Tibial nerve (tissue), 4 donors: ENCODE measurements around the gene ZPR1. TPM values are rescaled to one million over a fixed set of nuclear protein-coding genes. Genes with fewer than 3 reads are reported as not detected.
A peak's percentile ranks its signal among the peaks of the same experiment; 100 is the strongest.
"Not testable (repeated sequence)": the region's sequence is repeated elsewhere in the genome, so short reads cannot be mapped to it uniquely, and the experiment has no call there.

Experiments
- DNase-seq, 2 donors: peaks; one replicate each; pipeline ENCODE4 v3.0.0-alpha.2; 2019; ENCODE audit warnings: low spot score in 2 of 2
- H3K27ac ChIP-seq, 4 donors: fragments of 200-600 bp; sonication (generic) in 3 of 4; one replicate each; pipeline ENCODE4 v1.5.1; 2017 to 2019; ENCODE audit warnings: mild to moderate bottlenecking in 1 of 4
- H3K27me3 ChIP-seq, 2 donors: fragments of 200-600 bp; sonication (generic) in 1 of 2; one replicate each; pipeline versions ENCODE4 v1.5.1 to v1.6.0; 2017 to 2019
- H3K36me3 ChIP-seq, 3 donors: fragments of 200-600 bp; sonication (generic); one replicate each; pipeline ENCODE4 v1.5.1; 2018 to 2019
- H3K4me1 ChIP-seq, 4 donors: fragments of 200-600 bp; sonication (generic) in 3 of 4; one replicate each; pipeline ENCODE4 v1.5.1; 2017 to 2019
- H3K4me3 ChIP-seq, 4 donors: fragments of 200-600 bp; sonication (generic) in 3 of 4; one replicate each; pipeline ENCODE4 v1.5.1; 2017 to 2019; ENCODE audit warnings: mild to moderate bottlenecking in 1 of 4, moderate library complexity in 1 of 4
- H3K9me3 ChIP-seq, 4 donors: fragments of 200-600 bp; sonication (generic) in 3 of 4; one replicate each; pipeline ENCODE4 v1.5.1; 2017 to 2019
- EP300 ChIP-seq, 2 donors: sonication (generic); formaldehyde crosslinking; IDR thresholded peaks; one replicate each; pipeline ENCODE4 v1.6.1; 2017; ENCODE audit warnings: antibody characterized with exemption in 2 of 2, mild to moderate bottlenecking in 1 of 2
- POLR2A ChIP-seq, 2 donors: fragments of 450-650 bp; IDR thresholded peaks; one replicate each; pipeline ENCODE4 v1.6.1; 2017; ENCODE audit warnings: antibody characterized with exemption in 2 of 2, mild to moderate bottlenecking in 2 of 2, moderate library complexity in 2 of 2
- WGBS, 2 donors: methylation state at CpG; one replicate each; pipeline ENCODE4 v1.1.5; 2018; 5-methylcytosine and 5-hydroxymethylcytosine counted together
- total RNA-seq, 4 donors: library from RNA; depleted of rRNA; stranded (reverse); fragments of >200 nt; gene quantifications; one replicate each; pipeline ENCODE4 v1.1.0, GENCODE V29; 2016
- TF ChIP-seq, protein P1 (sequence below), 5 experiments: fragments of 200-600 bp in 3 of 5; fragments of 450-650 bp in 2 of 5; sonication (generic) in 3 of 5; IDR thresholded peaks; one replicate each; pipeline ENCODE4 v1.5.1; 2016 to 2019; ENCODE audit warnings: antibody characterized with exemption in 5 of 5, mild to moderate bottlenecking in 3 of 5, moderate library complexity in 2 of 5

The ZPR1 gene, protein sequence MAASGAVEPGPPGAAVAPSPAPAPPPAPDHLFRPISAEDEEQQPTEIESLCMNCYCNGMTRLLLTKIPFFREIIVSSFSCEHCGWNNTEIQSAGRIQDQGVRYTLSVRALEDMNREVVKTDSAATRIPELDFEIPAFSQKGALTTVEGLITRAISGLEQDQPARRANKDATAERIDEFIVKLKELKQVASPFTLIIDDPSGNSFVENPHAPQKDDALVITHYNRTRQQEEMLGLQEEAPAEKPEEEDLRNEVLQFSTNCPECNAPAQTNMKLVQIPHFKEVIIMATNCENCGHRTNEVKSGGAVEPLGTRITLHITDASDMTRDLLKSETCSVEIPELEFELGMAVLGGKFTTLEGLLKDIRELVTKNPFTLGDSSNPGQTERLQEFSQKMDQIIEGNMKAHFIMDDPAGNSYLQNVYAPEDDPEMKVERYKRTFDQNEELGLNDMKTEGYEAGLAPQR
- total RNA-seq = 10 to 100 TPM; 11.4 to 28.5 (median 23.8) TPM

DNA sequence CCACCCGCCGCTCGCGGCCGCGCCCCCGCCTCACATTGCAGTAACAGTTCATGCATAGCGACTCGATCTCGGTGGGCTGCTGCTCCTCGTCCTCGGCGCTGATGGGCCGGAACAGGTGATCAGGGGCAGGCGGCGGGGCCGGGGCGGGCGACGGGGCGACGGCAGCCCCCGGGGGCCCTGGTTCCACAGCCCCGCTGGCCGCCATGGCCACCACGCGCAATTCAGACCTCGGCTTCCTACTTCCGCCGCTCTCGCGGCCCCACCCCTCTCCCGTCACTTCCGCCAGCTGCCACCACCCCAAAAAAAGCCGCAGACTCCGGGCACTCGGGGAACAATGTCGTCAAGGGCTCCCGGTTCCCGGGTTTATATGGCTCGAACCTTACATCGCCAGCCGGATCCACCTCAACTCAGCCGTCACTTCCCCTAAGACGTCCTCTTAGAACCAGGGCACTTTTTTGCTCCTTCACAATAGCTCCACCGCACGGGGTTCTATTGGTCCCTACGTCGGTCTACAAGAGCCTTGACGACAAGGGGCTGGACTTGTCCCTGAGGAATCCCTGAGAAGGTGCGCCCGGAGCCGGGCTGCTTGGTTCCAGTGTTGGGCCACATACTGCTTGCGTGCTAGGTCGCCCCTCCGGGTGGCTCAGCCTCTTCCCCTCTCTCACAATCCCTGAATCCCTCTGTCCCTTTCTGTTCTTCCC is at the start of gene ZPR1:
TSS of gene ZPR1 (minus strand) at position 238 of the 701 bp plus-strand sequence. CDS start at position 205, 33 bp downstream.
- Histone ChIP-seq H3K4me1 (peaks cover 0 to 32% (median 16%) of the 10 kb centered on the region in 4 donors), H3K4me3 (peak within 1 kb of the TSS; percentile 67 to 99 (median 92)), H3K9me3 (no peaks in the 10 kb centered on the region), H3K27me3 (no peaks in the 10 kb centered on the region), H3K36me3 (peaks cover 8 to 38% (median 22%) of the 10 kb centered on the region in 3 donors), H3K27ac (peak within 1 kb of the TSS; percentile 55 to 91 (median 82))
- TF ChIP-seq EP300 (IDR thresholded peaks at IDR 0.05) (peak; percentile 66 to 73), POLR2A (IDR thresholded peaks at IDR 0.05) (peak in 1 of 2 donors; percentile 51)
- TF ChIP-seq, protein P1, sequence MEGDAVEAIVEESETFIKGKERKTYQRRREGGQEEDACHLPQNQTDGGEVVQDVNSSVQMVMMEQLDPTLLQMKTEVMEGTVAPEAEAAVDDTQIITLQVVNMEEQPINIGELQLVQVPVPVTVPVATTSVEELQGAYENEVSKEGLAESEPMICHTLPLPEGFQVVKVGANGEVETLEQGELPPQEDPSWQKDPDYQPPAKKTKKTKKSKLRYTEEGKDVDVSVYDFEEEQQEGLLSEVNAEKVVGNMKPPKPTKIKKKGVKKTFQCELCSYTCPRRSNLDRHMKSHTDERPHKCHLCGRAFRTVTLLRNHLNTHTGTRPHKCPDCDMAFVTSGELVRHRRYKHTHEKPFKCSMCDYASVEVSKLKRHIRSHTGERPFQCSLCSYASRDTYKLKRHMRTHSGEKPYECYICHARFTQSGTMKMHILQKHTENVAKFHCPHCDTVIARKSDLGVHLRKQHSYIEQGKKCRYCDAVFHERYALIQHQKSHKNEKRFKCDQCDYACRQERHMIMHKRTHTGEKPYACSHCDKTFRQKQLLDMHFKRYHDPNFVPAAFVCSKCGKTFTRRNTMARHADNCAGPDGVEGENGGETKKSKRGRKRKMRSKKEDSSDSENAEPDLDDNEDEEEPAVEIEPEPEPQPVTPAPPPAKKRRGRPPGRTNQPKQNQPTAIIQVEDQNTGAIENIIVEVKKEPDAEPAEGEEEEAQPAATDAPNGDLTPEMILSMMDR (IDR thresholded peaks at IDR 0.05) = peak in 2 of 5 experiments; percentile 45 to 52
- peak; percentile 58 to 73 for DNase-seq
- WGBS, 2 donors = 0% methylated on average over 36 to 40 of the region's 56 CpGs

DNA sequence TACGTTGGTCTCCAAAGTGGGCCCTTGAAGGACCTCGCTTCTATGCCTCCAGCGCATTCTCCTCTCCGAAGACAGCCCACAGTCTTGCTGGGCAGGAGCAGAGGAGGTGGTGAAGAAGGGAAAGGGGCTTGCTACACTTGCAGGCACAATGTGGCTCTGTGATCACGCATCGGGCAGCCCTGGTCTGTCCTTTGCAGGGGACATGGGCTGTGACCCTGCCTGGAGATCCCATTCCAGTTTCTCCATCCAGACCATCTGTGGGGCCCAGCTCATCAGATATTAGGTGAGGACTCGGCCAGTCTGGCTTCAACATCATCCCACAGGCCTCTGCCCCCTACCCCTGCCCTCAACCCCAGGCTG is 48.8 kb upstream of the ZPR1 start:
- DNase-seq = no peak

DNA sequence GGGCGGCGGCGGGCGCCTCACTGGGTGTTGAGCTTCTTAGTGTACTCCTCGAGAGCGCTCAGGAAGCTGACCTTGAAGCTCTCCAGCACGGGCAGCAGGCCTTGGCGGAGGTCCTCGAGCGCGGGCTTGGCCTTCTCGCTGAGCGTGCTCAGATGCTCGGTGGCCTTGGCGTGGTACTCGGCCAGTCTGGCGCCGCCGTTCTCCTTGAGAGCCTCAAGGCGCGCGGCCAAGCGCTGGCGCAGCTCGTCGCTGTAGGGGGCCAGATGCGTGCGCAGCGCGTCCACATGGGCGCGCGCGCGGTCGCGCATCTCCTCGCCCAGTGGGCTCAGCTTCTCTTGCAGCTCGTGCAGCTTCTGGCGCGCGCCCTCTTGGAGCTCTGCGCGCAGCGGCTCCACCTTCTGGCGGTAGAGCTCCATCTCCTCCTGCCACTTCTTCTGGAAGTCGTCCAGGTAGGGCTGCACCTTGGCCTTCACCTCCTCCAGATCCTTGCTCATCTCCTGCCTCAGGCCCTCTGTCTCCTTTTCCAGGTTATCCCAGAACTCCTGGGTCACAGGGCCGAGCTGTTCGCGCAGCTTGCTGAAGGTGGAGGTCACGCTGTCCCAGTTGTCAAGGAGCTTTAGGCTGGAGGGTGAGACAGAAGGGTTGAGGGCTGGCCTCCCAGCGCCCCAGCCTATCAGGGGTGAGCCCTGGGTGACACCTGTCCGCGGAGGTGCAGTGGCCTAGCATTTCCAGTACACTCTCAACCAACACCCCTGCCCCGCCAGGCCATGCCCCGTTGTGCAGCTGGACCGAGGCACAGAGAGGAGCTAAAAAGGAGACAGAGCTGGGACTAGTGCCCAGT is 48.2 kb upstream of the ZPR1 start:
- H3K9me3 ChIP-seq = no peaks in the 10 kb centered on the region
- H3K36me3 ChIP-seq = no peaks in the 10 kb centered on the region
- no peaks in the 10 kb centered on the region for H3K27me3 ChIP-seq
- DNase-seq = peak; percentile 53 to 59
- 13 to 21% methylated on average over 33 to 50 of the region's 57 CpGs for WGBS, 2 donors
- H3K4me3 ChIP-seq = peak overlapping the region; percentile 18 to 50 (median 44)
- peaks cover 0 to 58% (median 18%) of the 10 kb centered on the region in 4 donors for H3K4me1 ChIP-seq
- TF ChIP-seq POLR2A (IDR thresholded peaks at IDR 0.05) (peak in 1 of 2 donors; percentile 23), EP300 (IDR thresholded peaks at IDR 0.05) (peak; percentile 29 to 72)
- TF ChIP-seq, protein P1 (IDR thresholded peaks at IDR 0.05) = peak; percentile 35 to 76 (median 58)
- H3K27ac ChIP-seq = peak overlapping the region; percentile 9 to 79 (median 74)

More for the DNA sequence above, 48.8 kb upstream of the ZPR1 start:
- Histone ChIP-seq H3K27ac (peak overlapping the region in 3 of 4 donors; percentile 71 to 79 (median 76)), H3K27me3 (no peaks in the 10 kb centered on the region), H3K4me1 (peaks cover 0 to 59% (median 18%) of the 10 kb centered on the region in 4 donors), H3K4me3 (no peak overlapping the region), H3K36me3 (no peaks in the 10 kb centered on the region), H3K9me3 (no peaks in the 10 kb centered on the region)
- TF ChIP-seq POLR2A (IDR thresholded peaks at IDR 0.05) (no peak), EP300 (IDR thresholded peaks at IDR 0.05) (no peak)
- TF ChIP-seq, protein P1 (IDR thresholded peaks at IDR 0.05) = no peak
- WGBS, 2 donors = 52 to 75% methylated on average over 7 of the region's 7 CpGs

DNA sequence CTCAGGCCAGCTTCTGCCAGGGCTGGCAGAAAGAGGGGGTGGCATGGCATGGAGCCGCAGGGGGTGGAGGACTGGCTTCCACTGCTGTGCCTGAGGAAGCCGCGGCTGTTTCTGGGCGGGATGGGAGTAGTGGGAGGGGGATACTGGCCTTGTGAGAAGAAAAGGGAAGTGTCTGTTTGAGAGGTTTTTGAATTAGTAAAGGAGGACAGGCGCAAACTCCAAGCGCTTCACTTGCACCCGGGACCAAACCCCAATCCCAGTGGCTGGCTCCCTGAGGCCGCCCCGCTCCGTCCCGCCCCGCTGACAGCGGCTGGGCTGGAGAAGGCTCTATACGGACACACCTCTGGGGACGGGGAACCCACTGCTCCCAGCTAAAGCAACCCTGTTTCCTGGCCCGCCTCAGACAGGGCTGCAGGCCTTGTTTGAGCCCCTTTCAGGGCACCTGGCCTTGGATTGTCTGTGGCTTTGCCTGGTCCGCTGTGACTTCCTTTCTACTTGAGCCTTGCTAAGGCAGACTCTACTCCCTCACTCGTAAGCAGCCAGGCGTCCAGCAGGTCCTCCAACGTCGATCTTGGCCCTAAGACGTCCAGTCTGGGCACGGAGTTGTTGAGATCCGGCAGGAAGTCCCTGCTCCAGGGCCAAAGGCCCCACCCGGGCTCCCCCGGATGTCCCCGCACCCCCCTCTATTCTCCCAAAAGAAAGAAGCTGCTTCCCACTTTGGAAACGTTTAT is 47.4 kb upstream of the ZPR1 start:
- TF ChIP-seq, protein P1 (IDR thresholded peaks at IDR 0.05) = no peak
- TF ChIP-seq POLR2A (IDR thresholded peaks at IDR 0.05) (no peak), EP300 (IDR thresholded peaks at IDR 0.05) (no peak)
- Histone ChIP-seq H3K36me3 (no peaks in the 10 kb centered on the region), H3K4me3 (peak overlapping the region; percentile 18 to 50 (median 44)), H3K27ac (peak overlapping the region; percentile 9 to 79 (median 74)), H3K27me3 (no peaks in the 10 kb centered on the region), H3K4me1 (peaks cover 0 to 51% (median 15%) of the 10 kb centered on the region in 4 donors), H3K9me3 (no peaks in the 10 kb centered on the region)
- DNase-seq = no peak
- 51 to 60% methylated on average over 23 to 27 of the region's 28 CpGs for WGBS, 2 donors

- DNase-seq, H3K27me3 ChIP-seq, H3K4me3 ChIP-seq, H3K9me3 ChIP-seq, H3K36me3 ChIP-seq: not testable (repeated sequence)
- 82 to 93% methylated on average over 6 to 13 of the region's 13 CpGs for WGBS, 2 donors
- peak overlapping the region in 1 of 4 donors; percentile 79 for H3K27ac ChIP-seq
- H3K4me1 ChIP-seq = peaks cover 0 to 45% (median 15%) of the 10 kb centered on the region in 4 donors
Measured at GRCh38 chr11:116834535-116835041, 46.8 kb upstream of the ZPR1 start.
